Mesothelial cell of epicardium (in vitro differentiated cells): ENCODE data around the gene SEC14L1. TPM values are rescaled to one million over a fixed set of nuclear protein-coding genes. Genes with fewer than 3 reads are reported as not detected.
"Not testable (repeated sequence)": the region's sequence is repeated elsewhere in the genome, so short reads cannot be mapped to it uniquely, and the experiment has no call there.

Experiments used
- DNase-seq, 2 experiments: peaks; one replicate each; pipeline ENCODE4 v3.0.0; 2021; ENCODE audit warnings: low spot score in 2 of 2; ENCODE audit not compliant: unreplicated experiment in 2 of 2
- H3K27ac Mint-ChIP-seq: 2 replicates; pipeline ENCODE4 v1.8.0; 2021; ENCODE audit warnings: mixed read lengths
- H3K27me3 Mint-ChIP-seq: 2 replicates; pipeline ENCODE4 v1.8.0; 2021; ENCODE audit warnings: low read depth, mixed read lengths
- H3K36me3 Mint-ChIP-seq: 2 replicates; pipeline ENCODE4 v1.8.0; 2021; ENCODE audit warnings: mixed read lengths
- H3K4me1 Mint-ChIP-seq: 2 replicates; pipeline ENCODE4 v1.8.0; 2021; ENCODE audit warnings: mixed read lengths
- H3K4me3 Mint-ChIP-seq: 2 replicates; pipeline ENCODE4 v1.8.0; 2021; ENCODE audit warnings: mild to moderate bottlenecking, moderate library complexity, mixed read lengths
- H3K9me3 Mint-ChIP-seq: 2 replicates; pipeline ENCODE4 v1.8.0; 2021; ENCODE audit warnings: mixed read lengths
- CTCF ChIP-seq: fragments of 200-600 bp; sonication (generic); IDR thresholded peaks from one replicate; pipeline ENCODE4 v1.5.0; 2021; ENCODE audit warnings: antibody characterized with exemption; ENCODE audit not compliant: unreplicated experiment
- total RNA-seq: library from RNA; stranded (reverse); gene quantifications from 3 replicates; pipeline ENCODE4 v1.2.1, GENCODE V29; 2021

The SEC14L1 gene
- total RNA-seq, 1 donor from 2014 or later: 47.6 TPM

GRCh38 chr17:77251622-77252183 is 110.9 kb downstream of the SEC14L1 start:
- no peak overlapping the region for H3K27ac Mint-ChIP-seq
- no peak overlapping the region for H3K4me3 Mint-ChIP-seq

GRCh38 chr17:77252306-77252705 is 111.5 kb downstream of the SEC14L1 start:
- Mint-ChIP-seq H3K27me3 (peaks cover 17% of the 10 kb centered on the region), H3K4me1 (peaks cover 27% of the 10 kb centered on the region)
- not testable (repeated sequence) for H3K9me3 Mint-ChIP-seq, H3K27ac Mint-ChIP-seq, H3K36me3 Mint-ChIP-seq, DNase-seq, H3K4me3 Mint-ChIP-seq

More at GRCh38 chr17:77251622-77252183, 110.9 kb downstream of the SEC14L1 start:
- H3K36me3 Mint-ChIP-seq: no peaks in the 10 kb centered on the region
- TF ChIP-seq CTCF: no peak
- peaks cover 17% of the 10 kb centered on the region for H3K27me3 Mint-ChIP-seq
- no peaks in the 10 kb centered on the region for H3K9me3 Mint-ChIP-seq
- DNase-seq: no peak
- peaks cover 27% of the 10 kb centered on the region for H3K4me1 Mint-ChIP-seq

GRCh38 chr17:77253611-77254051 is 112.9 kb downstream of the SEC14L1 start:
- H3K27ac Mint-ChIP-seq: peak overlapping the region; percentile 47
- no peak for DNase-seq

GRCh38 chr17:77254951-77255825 is 114.4 kb downstream of the SEC14L1 start:
- no peaks in the 10 kb centered on the region for H3K27me3 Mint-ChIP-seq
- H3K27ac Mint-ChIP-seq: peak overlapping the region; percentile 82
- no peaks in the 10 kb centered on the region for H3K9me3 Mint-ChIP-seq
- H3K4me1 Mint-ChIP-seq: peaks cover 27% of the 10 kb centered on the region
- H3K36me3 Mint-ChIP-seq: no peaks in the 10 kb centered on the region
- DNase-seq: peak; percentile 58 to 63
- peak overlapping the region; percentile 28 for H3K4me3 Mint-ChIP-seq
- no peak for TF ChIP-seq CTCF

More at GRCh38 chr17:77253611-77254051, 112.9 kb downstream of the SEC14L1 start:
- Mint-ChIP-seq H3K9me3 (no peaks in the 10 kb centered on the region), H3K36me3 (no peaks in the 10 kb centered on the region), H3K4me1 (peaks cover 27% of the 10 kb centered on the region), H3K4me3 (no peak overlapping the region), H3K27me3 (peaks cover 11% of the 10 kb centered on the region)
- no peak for TF ChIP-seq CTCF

GRCh38 chr17:77255970-77256369 is 115.2 kb downstream of the SEC14L1 start:
- not testable (repeated sequence) for H3K9me3 Mint-ChIP-seq, H3K27ac Mint-ChIP-seq, H3K36me3 Mint-ChIP-seq, H3K27me3 Mint-ChIP-seq, DNase-seq, H3K4me3 Mint-ChIP-seq
- peaks cover 27% of the 10 kb centered on the region for H3K4me1 Mint-ChIP-seq

GRCh38 chr17:77256710-77257109 is 115.9 kb downstream of the SEC14L1 start:
- Mint-ChIP-seq H3K4me3 (no peak overlapping the region), H3K27ac (no peak overlapping the region), H3K36me3 (no peaks in the 10 kb centered on the region), H3K27me3 (no peaks in the 10 kb centered on the region), H3K9me3 (no peaks in the 10 kb centered on the region), H3K4me1 (peaks cover 32% of the 10 kb centered on the region)
- no peak for DNase-seq
- no peak for TF ChIP-seq CTCF
